ENCODE results near the gene NRROS.

- no peak for TF ChIP-seq CTCF (IDR thresholded peaks at IDR 0.05)
- no peak for TF ChIP-seq POLR2A (IDR thresholded peaks at IDR 0.05)
Observed at GRCh38 chr3:196636369-196637349, 2.8 kb upstream of the NRROS start.

All from adrenal gland (tissue), 5 donors.